Measurements from ENCODE around the gene LAYN. TPM values are rescaled to one million over a fixed set of nuclear protein-coding genes. Genes with fewer than 3 reads are reported as not detected.

Gene LAYN
- total RNA-seq, 1 donor = 66.5 TPM

- H3K4me3 ChIP-seq (ENCODE audit: low read depth, low read length) = no peak overlapping the region
- no peak for DNase-seq (ENCODE audit: low read depth)
- peak; percentile 4 for TF ChIP-seq CTCF (IDR thresholded peaks at IDR 0.05; ENCODE audit: insufficient read depth, low read depth, low read length)
These were observed 34.1 kb downstream of the LAYN start for GRCh38 chr11:111574373-111575225.

GRCh38 chr11:111575740-111576139, 35.2 kb downstream of the LAYN start:
- TF ChIP-seq CTCF (IDR thresholded peaks at IDR 0.05; ENCODE audit: insufficient read depth, low read depth, low read length) = no peak
- DNase-seq (ENCODE audit: low read depth) = no peak

DNA sequence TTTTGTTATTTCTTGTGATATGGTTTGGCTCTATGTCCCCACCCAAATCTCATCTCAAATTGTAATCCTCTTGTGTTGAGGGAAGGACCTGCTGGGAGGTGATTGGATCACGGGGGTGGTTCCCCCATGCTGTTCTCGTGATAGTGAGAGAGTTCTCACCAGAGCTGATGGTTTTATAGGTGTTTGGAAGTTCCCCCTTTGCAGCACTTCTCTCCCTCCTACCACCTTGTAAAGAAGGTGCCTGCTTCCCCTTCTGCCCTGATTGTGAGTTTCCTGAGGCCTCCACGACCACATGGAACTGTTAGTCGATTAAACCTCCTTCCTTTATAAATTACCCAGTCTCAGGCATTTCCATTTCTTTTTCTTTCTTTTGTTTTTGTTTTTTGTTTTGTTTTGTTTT, 37.3 kb downstream of the LAYN start:
- TF ChIP-seq CTCF (IDR thresholded peaks at IDR 0.05; ENCODE audit: insufficient read depth, low read depth, low read length) = no peak
- H3K4me3 ChIP-seq (ENCODE audit: low read depth, low read length) = no peak overlapping the region
- no peak for DNase-seq (ENCODE audit: low read depth)

More at GRCh38 chr11:111575740-111576139, 35.2 kb downstream of the LAYN start:
- H3K4me3 ChIP-seq (ENCODE audit: low read depth, low read length) = no peak overlapping the region

DNA sequence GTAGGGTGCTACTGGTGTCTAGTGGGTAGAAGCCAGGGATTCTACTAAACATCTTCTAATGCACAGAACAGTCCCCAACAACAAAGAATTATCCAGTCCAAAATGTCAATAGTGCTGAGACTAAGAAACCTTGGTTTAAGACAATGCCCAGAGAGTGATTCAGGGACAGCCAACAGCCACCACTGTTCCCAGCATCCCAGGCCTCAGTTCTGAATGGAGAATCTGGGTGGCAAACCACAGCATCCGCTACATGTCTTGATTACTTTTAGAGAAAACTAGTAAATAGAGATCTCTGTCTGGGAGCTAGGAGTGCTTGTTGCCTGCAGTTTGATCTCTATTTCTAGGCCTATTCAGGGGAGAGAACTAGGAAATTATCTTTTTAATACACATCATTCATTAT, 40.8 kb downstream of the LAYN start:
- no peak for TF ChIP-seq CTCF (IDR thresholded peaks at IDR 0.05; ENCODE audit: insufficient read depth, low read depth, low read length)
- no peak for DNase-seq (ENCODE audit: low read depth)

DNA sequence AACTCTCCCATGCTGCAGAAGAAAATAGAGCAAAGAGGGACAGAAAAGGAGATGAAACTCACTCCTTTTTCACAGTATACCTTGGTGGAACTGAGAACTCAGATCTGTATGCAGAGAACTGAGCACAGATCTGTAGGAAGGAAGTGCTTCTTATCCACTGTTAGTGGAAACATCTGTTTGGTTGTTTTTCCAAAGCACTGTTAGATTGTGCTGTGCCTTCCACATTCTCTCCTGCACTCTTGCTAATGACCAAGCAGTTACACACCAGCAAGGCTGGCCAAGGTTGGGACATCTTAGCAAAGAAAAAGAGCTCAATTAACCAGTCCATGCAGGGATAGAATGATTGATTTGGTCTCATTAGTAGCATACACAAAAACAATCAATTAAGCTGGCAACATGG, 41.6 kb downstream of the LAYN start:
- no peak overlapping the region for H3K4me3 ChIP-seq (ENCODE audit: low read depth, low read length)
- no peak for TF ChIP-seq CTCF (IDR thresholded peaks at IDR 0.05; ENCODE audit: insufficient read depth, low read depth, low read length)
- no peak for DNase-seq (ENCODE audit: low read depth)

More for the DNA sequence above, 40.8 kb downstream of the LAYN start:
- no peak overlapping the region for H3K4me3 ChIP-seq (ENCODE audit: low read depth, low read length)

- no peak for TF ChIP-seq CTCF (IDR thresholded peaks at IDR 0.05; ENCODE audit: insufficient read depth, low read depth, low read length)
- no peak overlapping the region for H3K4me3 ChIP-seq (ENCODE audit: low read depth, low read length)
- DNase-seq (ENCODE audit: low read depth) = peak; percentile 64
These were observed 42.4 kb downstream of the LAYN start for GRCh38 chr11:111582881-111583280.

All from fibroblast of villous mesenchyme (primary cell).